Body of pancreas (tissue), 4 donors: Measurements from ENCODE around the gene MFSD11. TPM values are rescaled to one million over a fixed set of nuclear protein-coding genes. Genes with fewer than 3 reads are reported as not detected.
"Not testable (repeated sequence)": the region's sequence is repeated elsewhere in the genome, so short reads cannot be mapped to it uniquely, and the experiment has no call there.

Experiments used
- ATAC-seq: fragments of 150-250 bp; one replicate; pipeline ENCODE4 v1.9.1; 2016
- DNase-seq, 4 donors: peaks; one replicate each; pipeline ENCODE4 v3.0.0-alpha.2; 2019
- H3K27ac ChIP-seq, 4 donors: fragments of 200-600 bp; sonication (generic); 1 replicate in 3 of 4; 2 replicates in 1 of 4; pipeline versions ENCODE4 v1.5.1 to v1.6.1; 2016 to 2019; ENCODE audit warnings: mild to moderate bottlenecking in 1 of 4, mixed read lengths in 1 of 4, moderate library complexity in 1 of 4
- H3K27me3 ChIP-seq, 2 donors: fragments of 200-600 bp; sonication (generic); one replicate each; pipeline ENCODE4 v1.6.0; 2016; ENCODE audit warnings: mild to moderate bottlenecking in 1 of 2
- H3K36me3 ChIP-seq, 2 donors: fragments of 200-600 bp; sonication (generic); replicated peaks in 1 of 2; 2 replicates each; pipeline ENCODE4 v1.5.1; 2016; ENCODE audit warnings: low read depth in 2 of 2; ENCODE audit not compliant: insufficient read depth in 1 of 2
- H3K4me1 ChIP-seq: fragments of 200-600 bp; sonication (generic); one replicate; pipeline ENCODE4 v1.6.0; 2016
- H3K4me3 ChIP-seq, 2 donors: fragments of 200-600 bp; sonication (generic); 1 replicate in 1 of 2; 2 replicates in 1 of 2; pipeline ENCODE4 v1.5.1; 2016 to 2019
- H3K9me3 ChIP-seq, 3 donors: fragments of 200-600 bp; sonication (generic); 1 replicate in 2 of 3; 2 replicates in 1 of 3; pipeline ENCODE4 v1.5.1; 2016
- POLR2A ChIP-seq, 3 donors: fragments of 450-650 bp; IDR thresholded peaks; one replicate each; pipeline ENCODE4 v1.6.1; 2016; ENCODE audit warnings: antibody characterized with exemption in 3 of 3, mild to moderate bottlenecking in 2 of 3
- WGBS, 2 donors: methylation state at CpG; one replicate each; pipeline ENCODE4 v1.1.5; 2017; 5-methylcytosine and 5-hydroxymethylcytosine counted together
- intact Hi-C: fragments of 100-400 bp; cut with DNase I; formaldehyde crosslinking; loops from one replicate; pipeline ENCODE4 v1.15.1; 2023
- total RNA-seq, 2 donors: library from RNA; depleted of rRNA; stranded (reverse); fragments of >200 nt; gene quantifications; one replicate each; pipeline ENCODE4 v1.1.0, GENCODE V29; 2016
- TF ChIP-seq, protein P1 (sequence below), 7 experiments: fragments of 450-650 bp in 4 of 7; fragments of 200-600 bp in 3 of 7; sonication (generic) in 3 of 7; IDR thresholded peaks; one replicate each; pipeline ENCODE4 v1.5.1; 2016 to 2019; ENCODE audit warnings: antibody characterized with exemption in 7 of 7

MFSD11 gene
- total RNA-seq, 2 donors from 2014 or later: 7.6 to 16.6 TPM

DNA sequence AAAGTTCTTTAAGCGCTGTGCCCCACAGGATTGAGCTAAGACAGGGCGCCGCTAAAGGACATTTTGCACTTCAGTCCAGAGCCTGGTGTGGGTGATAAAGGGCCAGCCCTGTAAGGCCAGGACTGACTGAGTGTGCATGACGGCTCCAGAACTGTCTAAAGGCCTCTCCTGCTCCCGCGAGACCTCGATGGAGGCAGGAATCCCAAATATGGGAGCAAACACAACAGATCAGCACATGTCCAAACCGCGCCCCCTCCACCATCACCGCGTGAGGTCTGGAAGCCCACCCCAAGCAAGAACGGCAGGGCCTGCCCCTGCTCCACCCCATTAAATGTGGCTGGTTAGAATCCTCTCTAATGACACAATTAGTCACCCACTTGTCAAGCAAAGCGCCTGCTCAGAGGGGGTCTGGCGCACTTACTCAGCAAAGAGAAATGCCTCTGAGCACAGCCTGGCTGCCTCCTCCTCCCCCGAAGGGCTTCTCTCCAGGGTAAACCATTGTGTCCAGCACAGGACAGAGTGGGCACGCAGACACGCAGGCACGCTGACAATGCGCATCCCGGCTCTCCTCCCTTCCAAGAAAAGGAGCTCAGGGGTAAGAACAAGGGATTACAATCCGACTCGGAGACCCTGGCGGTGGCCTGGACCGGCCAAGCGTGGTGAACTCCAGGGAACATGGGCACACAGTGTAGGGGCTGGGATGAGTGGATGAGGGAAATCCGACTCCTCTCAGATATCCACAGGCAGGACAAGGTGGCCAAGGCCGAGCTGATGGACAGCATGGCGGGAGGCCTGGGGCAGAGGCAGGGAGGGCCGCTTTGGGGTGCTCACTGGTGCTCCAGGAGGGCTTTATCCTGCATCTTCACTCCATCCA lies 28.6 kb upstream of the MFSD11 start:
- H3K4me3 ChIP-seq: no peak overlapping the region
- peaks cover 39% of the 10 kb centered on the region for H3K4me1 ChIP-seq
- intact Hi-C loops: no loop called here
- H3K36me3 ChIP-seq: no peaks in the 10 kb centered on the region
- TF ChIP-seq POLR2A (IDR thresholded peaks at IDR 0.05): peak; percentile 29 to 80 (median 78)
- TF ChIP-seq, protein P1, sequence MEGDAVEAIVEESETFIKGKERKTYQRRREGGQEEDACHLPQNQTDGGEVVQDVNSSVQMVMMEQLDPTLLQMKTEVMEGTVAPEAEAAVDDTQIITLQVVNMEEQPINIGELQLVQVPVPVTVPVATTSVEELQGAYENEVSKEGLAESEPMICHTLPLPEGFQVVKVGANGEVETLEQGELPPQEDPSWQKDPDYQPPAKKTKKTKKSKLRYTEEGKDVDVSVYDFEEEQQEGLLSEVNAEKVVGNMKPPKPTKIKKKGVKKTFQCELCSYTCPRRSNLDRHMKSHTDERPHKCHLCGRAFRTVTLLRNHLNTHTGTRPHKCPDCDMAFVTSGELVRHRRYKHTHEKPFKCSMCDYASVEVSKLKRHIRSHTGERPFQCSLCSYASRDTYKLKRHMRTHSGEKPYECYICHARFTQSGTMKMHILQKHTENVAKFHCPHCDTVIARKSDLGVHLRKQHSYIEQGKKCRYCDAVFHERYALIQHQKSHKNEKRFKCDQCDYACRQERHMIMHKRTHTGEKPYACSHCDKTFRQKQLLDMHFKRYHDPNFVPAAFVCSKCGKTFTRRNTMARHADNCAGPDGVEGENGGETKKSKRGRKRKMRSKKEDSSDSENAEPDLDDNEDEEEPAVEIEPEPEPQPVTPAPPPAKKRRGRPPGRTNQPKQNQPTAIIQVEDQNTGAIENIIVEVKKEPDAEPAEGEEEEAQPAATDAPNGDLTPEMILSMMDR (IDR thresholded peaks at IDR 0.05): no peak
- 63 to 71% methylated on average over 14 to 29 of the region's 29 CpGs for WGBS, 2 donors
- H3K9me3 ChIP-seq: no peaks in the 10 kb centered on the region
- peak; percentile 58 to 83 (median 69) for DNase-seq
- ATAC-seq: peak; percentile 57
- H3K27me3 ChIP-seq: no peaks in the 10 kb centered on the region
- peak overlapping the region; percentile 65 to 86 (median 82) for H3K27ac ChIP-seq

DNA sequence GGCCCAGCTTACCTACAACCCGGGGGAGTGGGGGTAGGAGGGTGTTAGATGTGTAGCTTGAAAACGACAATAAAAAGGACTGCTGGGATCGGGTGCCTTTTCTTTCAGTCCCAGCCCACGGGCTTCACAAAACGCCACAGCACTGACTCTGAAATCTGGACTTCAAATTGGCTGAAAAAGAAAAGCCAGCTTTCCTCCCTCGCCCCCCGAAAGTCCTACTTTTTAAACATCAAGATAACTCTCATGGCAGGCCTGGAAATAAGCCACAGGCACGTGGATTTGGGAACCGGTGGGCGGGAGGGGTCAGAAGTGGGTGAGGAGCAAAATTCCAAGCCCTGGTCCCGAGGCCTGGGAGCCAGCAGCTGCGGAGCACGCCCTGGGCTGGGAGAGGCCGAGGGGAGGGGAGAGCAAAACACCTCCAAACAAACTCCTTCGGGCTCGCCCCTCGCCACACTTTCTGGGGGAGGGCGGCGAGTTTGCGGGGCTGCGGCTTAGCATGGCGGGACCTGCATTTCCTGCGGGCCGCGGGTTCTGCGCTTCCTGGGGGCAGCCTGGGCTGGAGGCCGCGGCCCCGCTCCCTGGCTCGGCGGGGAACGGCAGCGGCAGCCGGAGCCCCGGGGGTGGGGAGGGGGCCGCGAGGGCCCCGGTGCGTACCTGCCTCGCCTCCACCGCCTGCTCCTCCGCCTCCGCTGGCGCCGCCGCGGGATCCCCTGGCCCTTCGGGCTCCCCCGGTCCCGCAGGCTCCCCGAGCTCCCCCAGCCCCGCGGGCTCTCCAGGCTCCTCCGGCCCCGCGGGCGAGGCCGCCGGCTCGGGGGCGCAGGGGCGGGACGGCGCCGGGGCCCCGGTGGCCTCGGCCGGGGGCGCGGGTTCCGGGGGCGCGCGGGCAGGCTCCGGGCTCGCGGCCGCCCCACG lies 27.7 kb upstream of the MFSD11 start:
- intact Hi-C loops: loop anchor here (10.0 kb wide), 1 partner anchor 185 kb away; no protein-coding TSS in a partner anchor
- ATAC-seq (peak; percentile 43), DNase-seq (peak in 1 of 4 donors; percentile 39)
- WGBS, 2 donors: 10 to 16% methylated on average over 15 to 34 of the region's 79 CpGs
- peak overlapping the region in 1 of 2 donors; percentile 18 for H3K4me3 ChIP-seq
- H3K27ac ChIP-seq: peak overlapping the region; percentile 65 to 86 (median 82)
- not testable (repeated sequence) for H3K9me3 ChIP-seq, H3K36me3 ChIP-seq, H3K27me3 ChIP-seq
- peaks cover 48% of the 10 kb centered on the region for H3K4me1 ChIP-seq

DNA sequence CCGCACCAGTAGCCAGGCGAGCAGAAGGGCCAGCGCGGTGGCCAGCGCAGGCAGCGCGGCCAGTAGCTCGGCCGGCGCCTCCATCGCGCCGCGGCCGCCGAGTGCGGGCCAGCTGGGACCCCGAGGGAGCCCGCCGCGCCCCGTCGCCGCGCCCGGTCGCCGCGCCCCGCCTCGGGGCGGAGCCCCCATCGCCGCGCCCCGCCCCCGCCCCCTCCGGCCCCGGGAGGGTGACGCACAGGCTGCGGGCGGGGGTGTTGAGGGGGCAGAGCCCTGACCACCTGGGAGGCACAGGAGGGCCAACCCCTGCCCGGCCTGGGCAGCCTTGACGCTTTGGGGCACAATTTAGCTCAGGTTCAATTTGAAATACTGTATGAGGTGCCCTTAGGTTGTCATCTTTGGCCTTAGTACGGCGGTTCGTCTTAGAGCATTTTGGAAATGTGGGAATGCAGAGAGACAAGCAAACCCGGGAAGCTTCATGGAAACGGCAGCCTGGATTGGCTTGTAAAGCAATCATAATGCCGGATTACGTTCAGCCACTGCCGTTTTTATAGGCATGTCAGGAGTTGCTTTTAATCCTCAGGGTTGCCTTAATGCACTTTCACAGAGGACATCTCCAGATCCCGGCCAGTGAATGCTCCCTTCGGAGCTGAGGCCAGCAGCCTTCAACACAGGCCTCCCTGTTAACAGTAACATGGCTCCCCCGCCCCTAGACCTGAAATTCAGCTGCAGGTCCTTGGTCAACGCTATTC lies 26.9 kb upstream of the MFSD11 start, which contains the start of gene MXRA7:
MXRA7 (minus strand) TSS at position 103 of the 749 bp plus-strand sequence; CDS start at position 84, 19 bp downstream.
- intact Hi-C loops: loop anchor here (10.0 kb wide), 1 partner anchor 186 kb away; no protein-coding TSS in a partner anchor
- peak within 1 kb of the TSS; percentile 74 to 86 (median 82) for H3K27ac ChIP-seq
- no peaks in the 10 kb centered on the region for H3K27me3 ChIP-seq
- 7 to 10% methylated on average over 12 to 20 of the region's 56 CpGs for WGBS, 2 donors
- peak within 1 kb of the TSS in 1 of 2 donors; percentile 18 for H3K4me3 ChIP-seq
- ATAC-seq (peak; percentile 74), DNase-seq (peak; percentile 70 to 81 (median 76))
- TF ChIP-seq, protein P1 (IDR thresholded peaks at IDR 0.05): no peak
- TF ChIP-seq POLR2A (IDR thresholded peaks at IDR 0.05): peak in 2 of 3 donors; percentile 8 to 33
- H3K9me3 ChIP-seq: no peaks in the 10 kb centered on the region
- H3K4me1 ChIP-seq: peaks cover 51% of the 10 kb centered on the region
- peaks cover 0 to 6% of the 10 kb centered on the region in 2 donors for H3K36me3 ChIP-seq

DNA sequence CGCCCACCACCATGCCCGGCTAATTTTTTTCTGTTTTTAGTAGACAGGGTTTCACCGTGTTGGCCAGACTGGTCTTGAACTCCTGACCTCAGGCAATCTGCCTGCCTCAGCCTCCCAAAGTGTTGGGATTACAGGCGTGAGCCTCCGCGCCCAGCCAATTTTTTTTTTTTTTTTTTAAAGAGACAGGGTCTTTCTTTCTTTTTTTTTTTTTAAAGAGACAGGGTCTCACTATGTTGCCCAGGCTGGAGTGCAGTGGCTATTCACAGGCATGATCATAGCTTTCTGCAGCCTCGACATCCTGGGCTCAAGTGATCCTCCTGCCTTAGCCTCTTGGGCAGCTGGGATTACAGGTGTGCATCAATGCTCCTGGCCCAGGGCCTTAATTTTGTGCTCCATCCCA lies 25.6 kb upstream of the MFSD11 start:
- not testable (repeated sequence) for H3K27me3 ChIP-seq, H3K4me3 ChIP-seq, H3K27ac ChIP-seq, H3K9me3 ChIP-seq, DNase-seq, ATAC-seq
- Histone ChIP-seq H3K4me1 (peaks cover 51% of the 10 kb centered on the region), H3K36me3 (peaks cover 0 to 16% of the 10 kb centered on the region in 2 donors)
- WGBS, 2 donors: 46 to 75% methylated on average over 5 to 7 of the region's 7 CpGs
- intact Hi-C loops: loop anchor here (10.0 kb wide), 1 partner anchor 188 kb away; no protein-coding TSS in a partner anchor

DNA sequence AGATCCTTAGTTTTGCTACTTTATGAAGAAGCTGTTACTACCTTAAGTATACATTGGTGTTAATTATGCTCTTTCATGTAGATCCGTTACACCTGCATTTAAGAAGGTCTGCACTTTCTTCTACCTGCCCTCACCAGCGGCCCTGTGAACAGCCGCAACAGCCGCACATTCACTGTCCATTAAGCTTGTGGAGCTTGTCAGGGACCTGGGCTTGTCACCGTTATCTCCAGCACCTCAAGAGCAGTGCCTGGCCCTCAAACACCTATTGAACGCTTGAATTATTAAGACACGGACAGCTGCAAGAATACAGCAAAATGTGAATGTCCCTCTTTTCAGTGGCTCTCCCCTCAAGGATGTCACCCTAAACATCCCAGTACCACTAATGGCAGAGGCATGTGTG lies 24.2 kb upstream of the MFSD11 start:
- intact Hi-C loops: loop anchor here (10.0 kb wide), 1 partner anchor 189 kb away; no protein-coding TSS in a partner anchor
- ATAC-seq: no peak
- H3K4me1 ChIP-seq: peaks cover 37% of the 10 kb centered on the region
- H3K36me3 ChIP-seq: peaks cover 4 to 24% of the 10 kb centered on the region in 2 donors
- no peak for DNase-seq
- H3K27ac ChIP-seq: no peak overlapping the region
- no peak overlapping the region for H3K4me3 ChIP-seq
- no peaks in the 10 kb centered on the region for H3K9me3 ChIP-seq
- TF ChIP-seq POLR2A (IDR thresholded peaks at IDR 0.05): no peak
- TF ChIP-seq, protein P1 (IDR thresholded peaks at IDR 0.05): no peak
- 93 to 95% methylated on average over 7 of the region's 7 CpGs for whole genome bisulfite sequencing, 2 donors
- H3K27me3 ChIP-seq: no peaks in the 10 kb centered on the region
